Activated CD4-positive, alpha-beta memory T cell treated with anti-CD3 and anti-CD28 coated beads for 36 hours (primary cell): ENCODE data around the gene NLGN3. TPM values are rescaled to one million over a fixed set of nuclear protein-coding genes. Genes with fewer than 3 reads are reported as not detected.

Experiments
- CTCF ChIA-PET: fragments of 350-600 bp; sonication (Branson Sonifier 250); formaldehyde crosslinking; loops from one replicate; lab custom pipeline; 2021; ENCODE audit warnings: antibody characterized with exemption, inconsistent platforms; lab: Charles Lee
- POLR2A ChIA-PET: fragments of 350-600 bp; sonication (Branson Sonifier 250); formaldehyde crosslinking; loops from one replicate; lab custom pipeline; 2021; ENCODE audit warnings: antibody characterized with exemption; lab: Charles Lee
- DNase-seq: peaks from one replicate; pipeline ENCODE4 v3.0.0-alpha.2; 2020
- H3K27ac Mint-ChIP-seq: one replicate; pipeline ENCODE4 v1.8.0; 2021; ENCODE audit warnings: mixed read lengths
- H3K27me3 Mint-ChIP-seq: one replicate; pipeline ENCODE4 v1.8.0; 2021; ENCODE audit warnings: mixed read lengths
- H3K36me3 Mint-ChIP-seq: one replicate; pipeline ENCODE4 v1.8.0; 2021; ENCODE audit warnings: mixed read lengths
- H3K4me1 Mint-ChIP-seq: one replicate; pipeline ENCODE4 v1.8.0; 2021; ENCODE audit warnings: low read depth, mixed read lengths
- H3K4me3 Mint-ChIP-seq: one replicate; pipeline ENCODE4 v1.8.0; 2021; ENCODE audit warnings: mild to moderate bottlenecking, mixed read lengths
- H3K9me3 Mint-ChIP-seq: one replicate; pipeline ENCODE4 v1.8.0; 2021; ENCODE audit warnings: mixed read lengths
- intact Hi-C: fragments of 100-400 bp; cut with micrococcal nuclease; formaldehyde crosslinking; loops from one replicate; pipeline ENCODE4 v1.15.1; 2023
- total RNA-seq, 2 experiments: library from RNA; stranded (reverse); gene quantifications; one replicate each; pipeline ENCODE4 v1.2.3, GENCODE V29; 2021

Gene NLGN3
- total RNA-seq, 2 experiments from 2014 or later: 0.58 to 0.86 TPM

GRCh38 chrX:71183341-71183740 lies 38.7 kb downstream of the NLGN3 start:
- intact Hi-C loops: loop anchor here (5.0 to 10.0 kb wide), 5 partner anchors 69 to 1049 kb away; partner anchors contain the start of genes IGBP1, IL2RG, TAF1 and ZMYM3
- H3K27me3 Mint-ChIP-seq: no peaks in the 10 kb centered on the region
- POLR2A ChIA-PET: interaction anchor here (0.8 to 1.2 kb wide), 2 partner anchors 71 to 100 kb away, joined by 3 read pairs; partner anchors contain the start of genes IL2RG and NONO
- peaks cover 12% of the 10 kb centered on the region for H3K4me1 Mint-ChIP-seq
- no peak for DNase-seq
- CTCF ChIA-PET: interaction anchor here (1.9 kb wide), 1 partner anchor 13 kb away, joined by 6 read pairs; no protein-coding TSS in a partner anchor
- no peaks in the 10 kb centered on the region for H3K9me3 Mint-ChIP-seq
- no peak overlapping the region for H3K27ac Mint-ChIP-seq
- H3K36me3 Mint-ChIP-seq: peaks cover 3% of the 10 kb centered on the region
- no peak overlapping the region for H3K4me3 Mint-ChIP-seq

- H3K9me3 Mint-ChIP-seq: no peaks in the 10 kb centered on the region
- H3K36me3 Mint-ChIP-seq: peaks cover 3% of the 10 kb centered on the region
- CTCF ChIA-PET: interaction anchor here (0.6 kb wide), 1 partner anchor 216 kb away, joined by 3 read pairs; no protein-coding TSS in a partner anchor
- no peak overlapping the region for H3K4me3 Mint-ChIP-seq
- peak overlapping the region; percentile 28 for H3K27ac Mint-ChIP-seq
- peaks cover 12% of the 10 kb centered on the region for H3K4me1 Mint-ChIP-seq
- no peak for DNase-seq
- intact Hi-C loops: loop anchor here (5.0 to 10.0 kb wide), 5 partner anchors 68 to 1049 kb away; partner anchors contain the start of genes IGBP1, IL2RG, TAF1 and ZMYM3
- POLR2A ChIA-PET: interaction anchor here (1.2 kb wide), 1 partner anchor 72 kb away, joined by 3 read pairs; the partner anchor contains the start of gene IL2RG
- H3K27me3 Mint-ChIP-seq: no peaks in the 10 kb centered on the region
These were observed 39.5 kb downstream of the NLGN3 start for GRCh38 chrX:71184092-71184491.

GRCh38 chrX:71184803-71185495 lies 40.3 kb downstream of the NLGN3 start:
- no peak for DNase-seq
- ChIA-PET CTCF (interaction anchor here (0.6 kb wide), 1 partner anchor 217 kb away, joined by 3 read pairs; no protein-coding TSS in a partner anchor), POLR2A (no interaction called here)
- H3K27me3 Mint-ChIP-seq: no peaks in the 10 kb centered on the region
- H3K9me3 Mint-ChIP-seq: no peaks in the 10 kb centered on the region
- peaks cover 3% of the 10 kb centered on the region for H3K36me3 Mint-ChIP-seq
- H3K27ac Mint-ChIP-seq: peak overlapping the region; percentile 42
- intact Hi-C loops: loop anchor here (5.0 to 10.0 kb wide), 5 partner anchors 67 to 1050 kb away; partner anchors contain the start of genes IGBP1, IL2RG, TAF1 and ZMYM3
- H3K4me3 Mint-ChIP-seq: no peak overlapping the region
- peaks cover 12% of the 10 kb centered on the region for H3K4me1 Mint-ChIP-seq

- intact Hi-C loops: loop anchor here (10.0 kb wide), 1 partner anchor 344 kb away; the partner anchor contains the start of gene OGT
- peaks cover 18% of the 10 kb centered on the region for H3K4me1 Mint-ChIP-seq
- POLR2A ChIA-PET: no interaction called here
- H3K9me3 Mint-ChIP-seq: no peaks in the 10 kb centered on the region
- H3K36me3 Mint-ChIP-seq: peaks cover 5% of the 10 kb centered on the region
- no peak overlapping the region for H3K4me3 Mint-ChIP-seq
- H3K27ac Mint-ChIP-seq: peak overlapping the region; percentile 85
- CTCF ChIA-PET: no interaction called here
- no peak for DNase-seq
- no peaks in the 10 kb centered on the region for H3K27me3 Mint-ChIP-seq
These were observed 46.6 kb downstream of the NLGN3 start for GRCh38 chrX:71191248-71191647.

GRCh38 chrX:71195964-71196649 lies 51.5 kb downstream of the NLGN3 start:
- Mint-ChIP-seq H3K27me3 (no peaks in the 10 kb centered on the region), H3K4me3 (peak overlapping the region; percentile 88)
- intact Hi-C loops: loop anchor here (1.0 to 10.0 kb wide), 5 partner anchors 14 to 339 kb away; partner anchors contain the start of genes IL2RG, OGT, TAF1 and ZMYM3

GRCh38 chrX:71198066-71198465 lies 53.4 kb downstream of the NLGN3 start:
- Mint-ChIP-seq H3K36me3 (no peaks in the 10 kb centered on the region), H3K4me3 (peak overlapping the region; percentile 92), H3K4me1 (peaks cover 3% of the 10 kb centered on the region), H3K27ac (peak overlapping the region; percentile 93), H3K9me3 (no peaks in the 10 kb centered on the region), H3K27me3 (no peaks in the 10 kb centered on the region)
- CTCF ChIA-PET: interaction anchor here (0.8 to 1.3 kb wide), 2 partner anchors 20 to 56 kb away, joined by 3 to 4 read pairs; partner anchors contain the start of gene ZMYM3
- POLR2A ChIA-PET: interaction anchor here (0.6 kb wide), 1 partner anchor 85 kb away, joined by 3 read pairs; the partner anchor contains the start of gene NONO
- intact Hi-C loops: loop anchor here (1.0 to 10.0 kb wide), 6 partner anchors 54 to 421 kb away; partner anchors contain the start of genes CXCR3, IL2RG, NONO and OGT
- peak; percentile 27 for DNase-seq

More at GRCh38 chrX:71195964-71196649, 51.5 kb downstream of the NLGN3 start:
- CTCF ChIA-PET: interaction anchor here (0.9 to 1.6 kb wide), 4 partner anchors 11 to 87 kb away, joined by 3 to 6 read pairs (median 5); partner anchors contain the start of gene NONO
- Mint-ChIP-seq H3K27ac (peak overlapping the region; percentile 88), H3K36me3 (peaks cover 3% of the 10 kb centered on the region), H3K4me1 (peaks cover 11% of the 10 kb centered on the region), H3K9me3 (no peaks in the 10 kb centered on the region)
- DNase-seq: peak; percentile 22
- POLR2A ChIA-PET: interaction anchor here (0.6 to 1.3 kb wide), 5 partner anchors 14 to 604 kb away, joined by 3 to 7 read pairs (median 3); partner anchors contain the start of gene NONO

GRCh38 chrX:71199252-71200008 lies 54.8 kb downstream of the NLGN3 start:
- no peak overlapping the region for H3K4me3 Mint-ChIP-seq
- ChIA-PET POLR2A (no interaction called here), CTCF (interaction anchor here (1.3 kb wide), 1 partner anchor 21 kb away, joined by 4 read pairs; no protein-coding TSS in a partner anchor)
- H3K27ac Mint-ChIP-seq: no peak overlapping the region
- peaks cover 3% of the 10 kb centered on the region for H3K4me1 Mint-ChIP-seq
- DNase-seq: no peak
- no peaks in the 10 kb centered on the region for H3K36me3 Mint-ChIP-seq
- H3K27me3 Mint-ChIP-seq: no peaks in the 10 kb centered on the region
- intact Hi-C loops: loop anchor here (2.0 to 10.0 kb wide), 5 partner anchors 53 to 419 kb away; partner anchors contain the start of genes CXCR3, IL2RG, OGT and TAF1
- no peaks in the 10 kb centered on the region for H3K9me3 Mint-ChIP-seq

GRCh38 chrX:71210816-71211215 lies 66.2 kb downstream of the NLGN3 start:
- Mint-ChIP-seq H3K4me1 (no peaks in the 10 kb centered on the region), H3K4me3 (no peak overlapping the region), H3K9me3 (no peaks in the 10 kb centered on the region), H3K27ac (no peak overlapping the region), H3K27me3 (no peaks in the 10 kb centered on the region), H3K36me3 (no peaks in the 10 kb centered on the region)
- intact Hi-C loops: no loop called here
- ChIA-PET POLR2A (no interaction called here), CTCF (no interaction called here)
- DNase-seq: no peak

GRCh38 chrX:71212536-71212935 lies 67.9 kb downstream of the NLGN3 start:
- POLR2A ChIA-PET: interaction anchor here (0.6 kb wide), 1 partner anchor 1224 kb away, joined by 5 read pairs; no protein-coding TSS in a partner anchor
- H3K36me3 Mint-ChIP-seq: no peaks in the 10 kb centered on the region
- intact Hi-C loops: no loop called here
- H3K4me1 Mint-ChIP-seq: no peaks in the 10 kb centered on the region
- no peak overlapping the region for H3K27ac Mint-ChIP-seq
- no peaks in the 10 kb centered on the region for H3K27me3 Mint-ChIP-seq
- DNase-seq: no peak
- no peaks in the 10 kb centered on the region for H3K9me3 Mint-ChIP-seq
- no peak overlapping the region for H3K4me3 Mint-ChIP-seq
- CTCF ChIA-PET: no interaction called here

- intact Hi-C loops: no loop called here
- Mint-ChIP-seq H3K4me1 (no peaks in the 10 kb centered on the region), H3K27me3 (no peaks in the 10 kb centered on the region), H3K36me3 (no peaks in the 10 kb centered on the region), H3K9me3 (no peaks in the 10 kb centered on the region), H3K27ac (no peak overlapping the region), H3K4me3 (no peak overlapping the region)
- DNase-seq: no peak
- ChIA-PET CTCF (no interaction called here), POLR2A (no interaction called here)
These were observed 69.5 kb downstream of the NLGN3 start for GRCh38 chrX:71214152-71214551.
